Measurements from ENCODE around the gene CYB561D1. TPM values are rescaled to one million over a fixed set of nuclear protein-coding genes. Genes with fewer than 3 reads are reported as not detected.

Gene CYB561D1
- total and polyA plus RNA-seq, 10 of the 15 experiments (the other 5 are each of a cell fraction or from before 2014, with no cell fraction given): 0.68 to 9.0 (median 3.3) TPM

- TF ChIP-seq E4F1 (IDR thresholded peaks at IDR 0.05; ENCODE audit: borderline replicate concordance, partially characterized antibody) (no peak), SMC3 (IDR thresholded peaks at IDR 0.05; ENCODE audit: borderline replicate concordance, low read length) (no peak), NR2C2 (IDR thresholded peaks at IDR 0.05; ENCODE audit: borderline replicate concordance, control insufficient read depth, insufficient read length, low read depth) (no peak), ATF3 (IDR thresholded peaks at IDR 0.05; ENCODE audit: borderline replicate concordance, extremely low read depth, low read depth, low read length) (no peak), TAF1 (IDR thresholded peaks at IDR 0.05; ENCODE audit: borderline replicate concordance, low read depth, low read length) (no peak), SIN3A (IDR thresholded peaks at IDR 0.05; ENCODE audit: low read depth, low read length) (no peak), EED (IDR thresholded peaks at IDR 0.05; ENCODE audit: low read depth) (no peak)
- TF ChIP-seq, protein P1, sequence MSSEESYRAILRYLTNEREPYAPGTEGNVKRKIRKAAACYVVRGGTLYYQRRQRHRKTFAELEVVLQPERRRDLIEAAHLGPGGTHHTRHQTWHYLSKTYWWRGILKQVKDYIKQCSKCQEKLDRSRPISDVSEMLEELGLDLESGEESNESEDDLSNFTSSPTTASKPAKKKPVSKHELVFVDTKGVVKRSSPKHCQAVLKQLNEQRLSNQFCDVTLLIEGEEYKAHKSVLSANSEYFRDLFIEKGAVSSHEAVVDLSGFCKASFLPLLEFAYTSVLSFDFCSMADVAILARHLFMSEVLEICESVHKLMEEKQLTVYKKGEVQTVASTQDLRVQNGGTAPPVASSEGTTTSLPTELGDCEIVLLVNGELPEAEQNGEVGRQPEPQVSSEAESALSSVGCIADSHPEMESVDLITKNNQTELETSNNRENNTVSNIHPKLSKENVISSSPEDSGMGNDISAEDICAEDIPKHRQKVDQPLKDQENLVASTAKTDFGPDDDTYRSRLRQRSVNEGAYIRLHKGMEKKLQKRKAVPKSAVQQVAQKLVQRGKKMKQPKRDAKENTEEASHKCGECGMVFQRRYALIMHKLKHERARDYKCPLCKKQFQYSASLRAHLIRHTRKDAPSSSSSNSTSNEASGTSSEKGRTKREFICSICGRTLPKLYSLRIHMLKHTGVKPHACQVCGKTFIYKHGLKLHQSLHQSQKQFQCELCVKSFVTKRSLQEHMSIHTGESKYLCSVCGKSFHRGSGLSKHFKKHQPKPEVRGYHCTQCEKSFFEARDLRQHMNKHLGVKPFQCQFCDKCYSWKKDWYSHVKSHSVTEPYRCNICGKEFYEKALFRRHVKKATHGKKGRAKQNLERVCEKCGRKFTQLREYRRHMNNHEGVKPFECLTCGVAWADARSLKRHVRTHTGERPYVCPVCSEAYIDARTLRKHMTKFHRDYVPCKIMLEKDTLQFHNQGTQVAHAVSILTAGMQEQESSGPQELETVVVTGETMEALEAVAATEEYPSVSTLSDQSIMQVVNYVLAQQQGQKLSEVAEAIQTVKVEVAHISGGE (CRISPR knock-in tag; IDR thresholded peaks at IDR 0.05): no peak
- TF ChIP-seq, protein P2, sequence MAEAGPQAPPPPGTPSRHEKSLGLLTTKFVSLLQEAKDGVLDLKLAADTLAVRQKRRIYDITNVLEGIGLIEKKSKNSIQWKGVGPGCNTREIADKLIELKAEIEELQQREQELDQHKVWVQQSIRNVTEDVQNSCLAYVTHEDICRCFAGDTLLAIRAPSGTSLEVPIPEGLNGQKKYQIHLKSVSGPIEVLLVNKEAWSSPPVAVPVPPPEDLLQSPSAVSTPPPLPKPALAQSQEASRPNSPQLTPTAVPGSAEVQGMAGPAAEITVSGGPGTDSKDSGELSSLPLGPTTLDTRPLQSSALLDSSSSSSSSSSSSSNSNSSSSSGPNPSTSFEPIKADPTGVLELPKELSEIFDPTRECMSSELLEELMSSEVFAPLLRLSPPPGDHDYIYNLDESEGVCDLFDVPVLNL (IDR thresholded peaks at IDR 0.05; ENCODE audit: low read depth, low read length): no peak
Measured at GRCh38 chr1:109493227-109493626, 667 bp upstream of the CYB561D1 start (continued).
